Mesenteric fat pad (tissue), 1 donor: Measurements from ENCODE around the gene PEAR1. TPM values are rescaled to one million over a fixed set of nuclear protein-coding genes. Genes with fewer than 3 reads are reported as not detected.

Source experiments
- DNase-seq: peaks from one replicate; pipeline ENCODE4 v3.0.0-alpha.2; 2020; ENCODE audit warnings: low spot score
- microRNA-seq: library from miRNA; unstranded; fragments of <30 nt; microRNA quantifications from one replicate; pipeline ENCODE4 v1.2.0, GENCODE V29; 2020; ENCODE audit warnings: borderline number of aligned reads
- total RNA-seq: library from RNA; stranded (reverse); fragmentation: NEBNext Ultra II Directional; extraction: Animal tissue kit (Norgen Biotek cat#: 25700); gene quantifications from one replicate; pipeline ENCODE4 v1.2.1, GENCODE V29; 2021
- donor health status: DM: yes; HTN: yes; CAD: no.

Gene PEAR1
- total RNA-seq, 1 donor from 2014 or later: 17.7 TPM

- DNase-seq: no peak
Measured at GRCh38 chr1:156959925-156960324, 66.4 kb downstream of the PEAR1 start.

GRCh38 chr1:156961709-156962108, 68.2 kb downstream of the PEAR1 start:
- DNase-seq: no peak

GRCh38 chr1:156963621-156964020, 70.1 kb downstream of the PEAR1 start:
- DNase-seq: no peak

- no peak for DNase-seq
Measured at GRCh38 chr1:156964441-156964840, 70.9 kb downstream of the PEAR1 start.

Small RNA genes within 50 kb of the gene (microRNA-seq; reads per million reads assigned to microRNA genes)
- not detected for gene MIR765

Other genes with a start within 250 kb of the PEAR1 start
- gene NES, start 216.3 kb upstream of the PEAR1 start, total RNA-seq: 49.5 TPM
- gene CRABP2, start 188.1 kb upstream of the PEAR1 start, total RNA-seq: 6.7 TPM
- 20.0 TPM for gene METTL25B, start 165.2 kb upstream of the PEAR1 start, total RNA-seq
- 24.4 TPM for gene ISG20L2, start 165.0 kb upstream of the PEAR1 start, total RNA-seq
- gene MRPL24, start 152.6 kb upstream of the PEAR1 start, total RNA-seq: 89.6 TPM
- gene HDGF, start 142.0 kb upstream of the PEAR1 start, total RNA-seq: 154 TPM
- 64.4 TPM for gene PRCC, start 126.2 kb upstream of the PEAR1 start, total RNA-seq
- 4.7 TPM for gene SH2D2A, start 76.9 kb upstream of the PEAR1 start, total RNA-seq
- 0.10 TPM for gene INSRR, start 34.6 kb upstream of the PEAR1 start, total RNA-seq
- 1.8 TPM for gene NTRK1, start 32.9 kb upstream of the PEAR1 start, total RNA-seq
- 0.32 TPM for gene LRRC71, start 26.9 kb downstream of the PEAR1 start, total RNA-seq
- gene ARHGEF11, start 152.0 kb downstream of the PEAR1 start, total RNA-seq: 37.7 TPM
- gene ETV3L, start 206.1 kb downstream of the PEAR1 start, total RNA-seq: not detected
- 37.2 TPM for gene ETV3, start 244.7 kb downstream of the PEAR1 start, total RNA-seq